Gastroesophageal sphincter (tissue), 3 donors: ENCODE measurements around the gene HJV.

ENCODE experiments used
- CTCF ChIP-seq, 4 experiments: fragments of 200-600 bp in 2 of 4; fragments of 450-650 bp in 2 of 4; sonication (generic) in 1 of 4; IDR thresholded peaks; one replicate each; pipeline ENCODE4 v1.5.1; 2017 to 2019; ENCODE audit warnings: antibody characterized with exemption in 4 of 4, mild to moderate bottlenecking in 2 of 4, moderate library complexity in 2 of 4
- POLR2A ChIP-seq, 2 donors: fragments of 450-650 bp; IDR thresholded peaks; one replicate each; pipeline ENCODE4 v1.6.1; 2017; ENCODE audit warnings: antibody characterized with exemption in 2 of 2, mild to moderate bottlenecking in 2 of 2, moderate library complexity in 1 of 2

GRCh38 chr1:146046664-146047063 is 25.1 kb upstream of the HJV start:
- no peak for TF ChIP-seq CTCF (IDR thresholded peaks at IDR 0.05)
- no peak for TF ChIP-seq POLR2A (IDR thresholded peaks at IDR 0.05)
